Keratinocyte (primary cell): ENCODE data around the gene JDP2. TPM values are rescaled to one million over a fixed set of nuclear protein-coding genes. Genes with fewer than 3 reads are reported as not detected.

Experiments
- DNase-seq: peaks from one replicate; pipeline ENCODE4 v3.0.0-alpha.2; 2011; ENCODE audit warnings: low read depth, missing footprints, low spot score
- FAIRE-seq: peaks from 2 replicates; lab custom pipeline; 2011; peaks lifted over from hg19 to GRCh38; lab: Jason Lieb, UNC
- H2AFZ ChIP-seq: 2 replicates; pipeline ENCODE4 v1.6.0; 2012; ENCODE audit warnings: low read length, control low read depth, inconsistent platforms; ENCODE audit not compliant: control insufficient read depth
- H3K27ac ChIP-seq: 2 replicates; pipeline ENCODE4 v1.5.1; 2011; ENCODE audit warnings: low read length; ENCODE audit not compliant: control insufficient read depth, insufficient read depth
- H3K27me3 ChIP-seq: 3 replicates; pipeline ENCODE4 v1.6.0; 2011; ENCODE audit warnings: low read length; ENCODE audit not compliant: control insufficient read depth, insufficient read depth; ENCODE audit errors: extremely low read depth
- H3K36me3 ChIP-seq, 2 experiments: 2 replicates in 1 of 2; 3 replicates in 1 of 2; pipeline ENCODE4 v1.5.1; 2011; ENCODE audit warnings: low read length in 2 of 2, mild to moderate bottlenecking in 1 of 2; ENCODE audit not compliant: control insufficient read depth in 2 of 2, insufficient read depth in 2 of 2; ENCODE audit errors: extremely low read depth in 1 of 2
- H3K4me1 ChIP-seq: 3 replicates; pipeline ENCODE4 v1.5.1; 2011; ENCODE audit warnings: low read length; ENCODE audit not compliant: control insufficient read depth, insufficient read depth; ENCODE audit errors: extremely low read depth
- H3K4me2 ChIP-seq: 3 replicates; pipeline ENCODE4 v1.6.0; 2011; ENCODE audit warnings: low read depth, low read length; ENCODE audit not compliant: control insufficient read depth, insufficient read depth; ENCODE audit errors: extremely low read depth
- H3K4me3 ChIP-seq, 3 experiments: fragments of 200-600 bp in 1 of 3; sonication (generic) in 1 of 3; 2 replicates in 2 of 3; 3 replicates in 1 of 3; pipeline ENCODE4 v1.5.1; 2011 to 2016; ENCODE audit warnings: low read length in 3 of 3, mild to moderate bottlenecking in 3 of 3, control low read depth in 2 of 3, inconsistent platforms in 1 of 3, low read depth in 1 of 3, mixed read lengths in 1 of 3, mixed run types in 1 of 3, moderate library complexity in 1 of 3; ENCODE audit not compliant: control insufficient read depth in 2 of 3, insufficient read depth in 2 of 3; ENCODE audit errors: extremely low read depth in 1 of 3
- H3K79me2 ChIP-seq: 2 replicates; pipeline ENCODE4 v1.6.0; 2012; ENCODE audit warnings: low read length; ENCODE audit not compliant: control insufficient read depth, insufficient read depth
- H3K9ac ChIP-seq: 3 replicates; pipeline ENCODE4 v1.6.0; 2011; ENCODE audit warnings: low read length; ENCODE audit not compliant: control insufficient read depth, insufficient read depth; ENCODE audit errors: extremely low read depth
- H3K9me1 ChIP-seq: 3 replicates; pipeline ENCODE4 v1.6.0; 2011; ENCODE audit warnings: low read length; ENCODE audit not compliant: control insufficient read depth, insufficient read depth; ENCODE audit errors: extremely low read depth
- H3K9me3 ChIP-seq: 2 replicates; pipeline ENCODE4 v1.5.1; 2012; ENCODE audit warnings: low read depth, low read length; ENCODE audit not compliant: control insufficient read depth
- H4K20me1 ChIP-seq: 3 replicates; pipeline ENCODE4 v1.6.0; 2011; ENCODE audit warnings: low read length; ENCODE audit not compliant: control insufficient read depth, insufficient read depth; ENCODE audit errors: extremely low read depth
- CTCF ChIP-seq, 3 experiments: IDR thresholded peaks in 1 of 3; conservative IDR thresholded peaks in 1 of 3; optimal IDR thresholded peaks in 1 of 3; 2 replicates in 2 of 3; 3 replicates in 1 of 3; pipeline versions ENCODE3 to v1.5.1; 2011; ENCODE audit warnings: low read length in 3 of 3, mild to moderate bottlenecking in 3 of 3, moderate library complexity in 2 of 3, control low read depth in 1 of 3, inconsistent platforms in 1 of 3; ENCODE audit not compliant: insufficient read depth in 2 of 3; ENCODE audit errors: extremely low read depth in 1 of 3
- EZH2 ChIP-seq: IDR thresholded peaks from one replicate; pipeline ENCODE4 v1.6.1; 2012; ENCODE audit warnings: inconsistent platforms, mild to moderate bottlenecking, low read length, moderate library complexity
- dilution Hi-C: fragments of 300-500 bp; cut with MboI; formaldehyde crosslinking; loops from one replicate; pipeline ENCODE4 v1.7.0; 2020; ENCODE audit warnings: low sequenced_read_pairs; ENCODE audit not compliant: extremely low pct_ligation_motif_present
- polyA plus RNA-seq, 5 experiments: library from polyadenylated mRNA; depleted of rRNA in 3 of 5; stranded (reverse) in 3 of 5; stranded (forward) in 1 of 5; unstranded in 1 of 5; fragments of >200 nt; gene quantifications; 1 replicate in 1 of 5; 2 replicates in 3 of 5; 3 replicates in 1 of 5; pipeline versions ENCODE4 v1.2.1 to v1.2.3, GENCODE V29; 2011 to 2012; ENCODE audit warnings: missing spikeins in 2 of 5, low read depth in 1 of 5, low replicate concordance in 1 of 5

JDP2 gene
- polyA plus RNA-seq, 1 donor (not counting 4 experiments of a cell fraction or from before 2014, with no cell fraction given), result 13.5 TPM

- Histone ChIP-seq H3K4me2 (no peak overlapping the region), H3K9ac (no peak overlapping the region), H3K27me3 (no peaks in the 10 kb centered on the region), H3K36me3 (no peaks in the 10 kb centered on the region), H3K9me3 (no peaks in the 10 kb centered on the region), H3K4me1 (no peaks in the 10 kb centered on the region), H3K4me3 (no peak overlapping the region), H3K9me1 (no peaks in the 10 kb centered on the region), H2AFZ (no peak overlapping the region), H3K27ac (no peak overlapping the region), H4K20me1 (no peaks in the 10 kb centered on the region), H3K79me2 (no peaks in the 10 kb centered on the region)
- no peak for TF ChIP-seq CTCF (optimal IDR thresholded peaks at IDR 0.05 in 1 of 3, IDR thresholded peaks at IDR 0.05 in 1 of 3, conservative IDR thresholded peaks at IDR 0.05 in 1 of 3; ENCODE audit: extremely low read depth in 1 of 3, insufficient read depth in 2 of 3, low read length in 3 of 3)
- no peak for TF ChIP-seq EZH2
- dilution Hi-C loops, result no loop called here
- FAIRE-seq (no peak), DNase-seq (no peak)
Observed at GRCh38 chr14:75389679-75390078, 38.1 kb upstream of the JDP2 start.

- TF ChIP-seq CTCF (optimal IDR thresholded peaks at IDR 0.05 in 1 of 3, IDR thresholded peaks at IDR 0.05 in 1 of 3, conservative IDR thresholded peaks at IDR 0.05 in 1 of 3; ENCODE audit: extremely low read depth in 1 of 3, insufficient read depth in 2 of 3, low read length in 3 of 3) (no peak), EZH2 (no peak)
- no peak overlapping the region for H3K9ac ChIP-seq
- H3K9me3 ChIP-seq, result no peaks in the 10 kb centered on the region
- no peak overlapping the region for H3K27ac ChIP-seq
- no peak overlapping the region for H3K4me3 ChIP-seq
- no peaks in the 10 kb centered on the region for H3K36me3 ChIP-seq
- dilution Hi-C loops, result no loop called here
- no peaks in the 10 kb centered on the region for H3K9me1 ChIP-seq
- H4K20me1 ChIP-seq, result no peaks in the 10 kb centered on the region
- H3K27me3 ChIP-seq, result no peaks in the 10 kb centered on the region
- H2AFZ ChIP-seq, result no peak overlapping the region
- DNase-seq (no peak), FAIRE-seq (no peak)
- H3K4me2 ChIP-seq, result no peak overlapping the region
- H3K4me1 ChIP-seq, result no peaks in the 10 kb centered on the region
- no peaks in the 10 kb centered on the region for H3K79me2 ChIP-seq
Observed at GRCh38 chr14:75390183-75390582, 37.6 kb upstream of the JDP2 start.
